HFFc6 (cell line): ENCODE results near the gene FAM53B. TPM values are rescaled to one million over a fixed set of nuclear protein-coding genes. Genes with fewer than 3 reads are reported as not detected.

Experiments
- DNase-seq: peaks from one replicate; pipeline ENCODE4 v3.0.0-alpha.2; 2018
- H3K27ac Mint-ChIP-seq: 2 replicates; pipeline ENCODE4 v1.8.0; 2020; ENCODE audit warnings: mild to moderate bottlenecking, mixed read lengths
- H3K27me3 Mint-ChIP-seq: 2 replicates; pipeline ENCODE4 v1.8.0; 2021; ENCODE audit warnings: mild to moderate bottlenecking, moderate library complexity, mixed read lengths; ENCODE audit not compliant: insufficient read depth
- H3K36me3 Mint-ChIP-seq: 2 replicates; pipeline ENCODE4 v1.8.0; 2021; ENCODE audit warnings: low read depth, mixed read lengths
- H3K4me1 Mint-ChIP-seq: 2 replicates; pipeline ENCODE4 v1.8.0; 2020; ENCODE audit warnings: low read depth, mixed read lengths
- H3K4me3 Mint-ChIP-seq: 2 replicates; pipeline ENCODE4 v1.8.0; 2020; ENCODE audit warnings: mild to moderate bottlenecking, moderate library complexity, mixed read lengths
- H3K9me3 Mint-ChIP-seq: 2 replicates; pipeline ENCODE4 v1.8.0; 2020; ENCODE audit warnings: mild to moderate bottlenecking, mixed read lengths
- CTCF ChIP-seq: fragments of 200-600 bp; sonication (generic); IDR thresholded peaks from 2 replicates; pipeline ENCODE4 v1.5.0; 2021; ENCODE audit warnings: antibody characterized with exemption, mild to moderate bottlenecking
- total RNA-seq, 6 experiments: library from RNA; stranded (reverse); fragmentation: NEBNext Ultra II Directional; extraction: Animal tissue kit (Norgen Biotek cat#: 25700); gene quantifications; 2 replicates in 1 of 6; 3 replicates in 5 of 6; pipeline ENCODE4 v1.2.3, GENCODE V29; 2021

The FAM53B gene
- total RNA-seq, 6 experiments from 2014 or later, result 9.3 to 10.6 (median 10.4) TPM

- DNase-seq, result no peak
- Mint-ChIP-seq H3K36me3 (peaks cover 11% of the 10 kb centered on the region; the same call in 1 of the 2 replicates), H3K27ac (no peak overlapping the region), H3K4me3 (no peak overlapping the region), H3K4me1 (no peaks in the 10 kb centered on the region), H3K27me3 (peaks cover 21% of the 10 kb centered on the region), H3K9me3 (peaks cover 11% of the 10 kb centered on the region)
- no peak for TF ChIP-seq CTCF
Measured at GRCh38 chr10:124594240-124594639, 149.9 kb downstream of the FAM53B start.

- no peak overlapping the region for H3K27ac Mint-ChIP-seq
- H3K4me3 Mint-ChIP-seq, result no peak overlapping the region
- no peaks in the 10 kb centered on the region for H3K4me1 Mint-ChIP-seq
- peaks cover 11% of the 10 kb centered on the region for H3K9me3 Mint-ChIP-seq
- DNase-seq, result no peak
- H3K27me3 Mint-ChIP-seq, result peaks cover 16% of the 10 kb centered on the region
- peaks cover 11% of the 10 kb centered on the region; the same call in 1 of the 2 replicates for H3K36me3 Mint-ChIP-seq
- no peak for TF ChIP-seq CTCF
Measured at GRCh38 chr10:124593431-124593985, 150.7 kb downstream of the FAM53B start.

GRCh38 chr10:124592736-124593430, 151.3 kb downstream of the FAM53B start:
- Mint-ChIP-seq H3K4me3 (no peak overlapping the region), H3K36me3 (peaks cover 11% of the 10 kb centered on the region; the same call in 1 of the 2 replicates), H3K9me3 (peaks cover 11% of the 10 kb centered on the region), H3K27ac (no peak overlapping the region), H3K4me1 (no peaks in the 10 kb centered on the region), H3K27me3 (peaks cover 16% of the 10 kb centered on the region)
- no peak for DNase-seq
- no peak for TF ChIP-seq CTCF

- peaks cover 11% of the 10 kb centered on the region; the same call in 1 of the 2 replicates for H3K36me3 Mint-ChIP-seq
- H3K4me3 Mint-ChIP-seq, result no peak overlapping the region
- H3K4me1 Mint-ChIP-seq, result no peaks in the 10 kb centered on the region
- peaks cover 16% of the 10 kb centered on the region for H3K27me3 Mint-ChIP-seq
- no peak for TF ChIP-seq CTCF
- no peak overlapping the region for H3K27ac Mint-ChIP-seq
- DNase-seq, result no peak
- H3K9me3 Mint-ChIP-seq, result peaks cover 11% of the 10 kb centered on the region
Measured at GRCh38 chr10:124592101-124592500, 152.1 kb downstream of the FAM53B start.

- Mint-ChIP-seq H3K9me3 (peaks cover 11% of the 10 kb centered on the region), H3K4me3 (no peak overlapping the region), H3K27ac (no peak overlapping the region), H3K36me3 (peaks cover 11% of the 10 kb centered on the region; the same call in 1 of the 2 replicates), H3K4me1 (no peaks in the 10 kb centered on the region), H3K27me3 (peaks cover 16% of the 10 kb centered on the region)
- DNase-seq, result no peak
- no peak for TF ChIP-seq CTCF
Measured at GRCh38 chr10:124591123-124591495, 153.1 kb downstream of the FAM53B start.
